Panc1 (cell line): ENCODE measurements around the gene PM20D2.

Experiments
- POLR2AphosphoS5 ChIP-seq: IDR thresholded peaks from 2 replicates; pipeline ENCODE4 v1.6.1; 2012; ENCODE audit warnings: mild to moderate bottlenecking, low read depth, low read length, moderate library complexity
- REST ChIP-seq, 2 experiments: IDR thresholded peaks; 2 replicates each; pipeline ENCODE4 v1.6.1; 2011 to 2012; ENCODE audit warnings: low read depth in 2 of 2, control low read depth in 1 of 2, low read length in 1 of 2, mild to moderate bottlenecking in 1 of 2, moderate library complexity in 1 of 2; ENCODE audit not compliant: insufficient read depth in 1 of 2

DNA sequence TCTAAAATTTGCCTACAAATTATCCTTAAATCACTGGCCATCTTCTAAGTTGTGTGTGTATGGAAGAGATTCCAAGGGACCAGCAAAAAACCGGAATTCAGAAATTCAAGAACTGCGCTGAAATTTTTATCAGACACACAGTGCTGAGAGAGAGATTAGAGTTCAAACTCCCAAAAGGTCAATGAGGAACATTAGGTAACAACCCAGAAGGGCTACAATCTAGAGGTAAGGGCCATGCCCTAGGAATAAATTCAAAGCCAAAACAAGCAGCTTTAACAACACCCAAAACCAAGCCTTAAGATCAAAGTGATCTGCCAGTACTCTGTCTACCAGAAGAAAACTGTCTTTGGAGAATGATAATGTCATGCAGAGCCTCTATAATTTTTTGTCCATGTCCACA, 45.7 kb upstream of the PM20D2 start:
- no peak for TF ChIP-seq REST (IDR thresholded peaks at IDR 0.05; ENCODE audit: insufficient read depth in 1 of 2, low read depth in 2 of 2, low read length in 1 of 2)
- no peak for TF ChIP-seq POLR2AphosphoS5
